HG03066 (cell line): Measurements from ENCODE around the gene CTCF.

Experiments used
- ATAC-seq: cut with Tn5 transposase; IDR thresholded peaks from one replicate; pipeline ENCODE4 v1.9.1; 2021; ENCODE audit warnings: low read depth; ENCODE audit not compliant: unreplicated experiment

CTCF gene

GRCh38 chr16:67675579-67675935 lies 113.2 kb downstream of the CTCF start:
- no peak for ATAC-seq

GRCh38 chr16:67675999-67676398 lies 113.7 kb downstream of the CTCF start:
- no peak for ATAC-seq

- no peak for ATAC-seq
Observed at GRCh38 chr16:67676516-67676915, 114.2 kb downstream of the CTCF start.

- ATAC-seq: no peak
Observed at GRCh38 chr16:67676939-67677338, 114.6 kb downstream of the CTCF start.

GRCh38 chr16:67677712-67678111 lies 115.4 kb downstream of the CTCF start:
- no peak for ATAC-seq

GRCh38 chr16:67678354-67679023 lies 116.2 kb downstream of the CTCF start:
- no peak for ATAC-seq

- no peak for ATAC-seq
Observed at GRCh38 chr16:67679935-67680897, 117.9 kb downstream of the CTCF start.

GRCh38 chr16:67683767-67684166 lies 121.4 kb downstream of the CTCF start:
- no peak for ATAC-seq

GRCh38 chr16:67685388-67686112 lies 123.2 kb downstream of the CTCF start:
- peak; percentile 58 for ATAC-seq
